ENCODE data around the gene NFE2L1.

DNA sequence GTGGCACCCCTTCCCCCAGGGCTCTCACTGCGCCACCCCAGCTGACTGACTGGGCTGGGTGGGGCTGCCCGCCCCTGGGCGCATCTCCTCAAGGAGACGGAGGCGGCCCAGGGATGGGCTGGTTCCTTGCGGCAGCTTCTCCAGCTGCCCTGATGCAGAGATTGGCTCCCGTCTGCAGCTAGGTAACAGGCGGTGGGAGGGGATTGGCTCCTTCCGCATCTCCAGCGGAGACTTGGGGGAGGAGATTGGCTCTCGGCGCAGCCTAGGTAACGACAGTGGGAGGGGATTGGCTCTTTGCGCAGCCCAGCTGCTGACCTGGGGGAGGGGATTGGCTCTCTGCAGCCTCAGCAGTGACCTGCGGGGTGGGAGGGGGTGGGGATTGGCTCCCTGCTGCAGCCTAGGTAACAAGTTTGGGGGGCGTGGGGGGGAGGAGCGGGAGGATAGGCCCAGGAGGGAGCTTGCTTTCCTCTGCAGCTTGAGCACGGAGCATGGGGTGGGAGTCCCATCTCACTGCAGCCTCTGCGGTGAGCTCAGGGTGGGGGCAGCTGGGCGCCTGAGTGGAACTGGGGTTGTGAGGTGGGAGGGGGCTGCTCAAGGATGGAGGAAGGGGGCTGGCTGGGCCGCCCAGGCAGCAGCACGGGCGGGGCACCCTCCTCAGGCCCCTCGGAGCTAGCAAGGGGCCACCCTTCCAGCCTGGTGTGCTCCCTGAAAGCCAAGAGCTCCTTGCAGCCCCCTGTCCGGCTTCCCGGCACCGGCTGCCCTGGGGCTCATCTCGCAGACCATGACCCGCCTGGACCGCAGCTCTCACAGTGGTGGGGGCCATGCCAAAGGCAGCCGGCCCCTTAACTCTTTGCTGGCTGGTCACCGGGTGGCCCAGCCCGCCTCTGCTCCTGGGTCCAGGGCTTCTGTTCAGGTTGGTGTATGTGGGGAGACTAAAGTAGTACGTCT lies 6.4 kb downstream of the NFE2L1 start:
- TF ChIP-seq, protein P1, sequence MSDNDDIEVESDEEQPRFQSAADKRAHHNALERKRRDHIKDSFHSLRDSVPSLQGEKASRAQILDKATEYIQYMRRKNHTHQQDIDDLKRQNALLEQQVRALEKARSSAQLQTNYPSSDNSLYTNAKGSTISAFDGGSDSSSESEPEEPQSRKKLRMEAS (CRISPR knock-in tag; IDR thresholded peaks at IDR 0.05) = no peak
- TF ChIP-seq, protein P2, sequence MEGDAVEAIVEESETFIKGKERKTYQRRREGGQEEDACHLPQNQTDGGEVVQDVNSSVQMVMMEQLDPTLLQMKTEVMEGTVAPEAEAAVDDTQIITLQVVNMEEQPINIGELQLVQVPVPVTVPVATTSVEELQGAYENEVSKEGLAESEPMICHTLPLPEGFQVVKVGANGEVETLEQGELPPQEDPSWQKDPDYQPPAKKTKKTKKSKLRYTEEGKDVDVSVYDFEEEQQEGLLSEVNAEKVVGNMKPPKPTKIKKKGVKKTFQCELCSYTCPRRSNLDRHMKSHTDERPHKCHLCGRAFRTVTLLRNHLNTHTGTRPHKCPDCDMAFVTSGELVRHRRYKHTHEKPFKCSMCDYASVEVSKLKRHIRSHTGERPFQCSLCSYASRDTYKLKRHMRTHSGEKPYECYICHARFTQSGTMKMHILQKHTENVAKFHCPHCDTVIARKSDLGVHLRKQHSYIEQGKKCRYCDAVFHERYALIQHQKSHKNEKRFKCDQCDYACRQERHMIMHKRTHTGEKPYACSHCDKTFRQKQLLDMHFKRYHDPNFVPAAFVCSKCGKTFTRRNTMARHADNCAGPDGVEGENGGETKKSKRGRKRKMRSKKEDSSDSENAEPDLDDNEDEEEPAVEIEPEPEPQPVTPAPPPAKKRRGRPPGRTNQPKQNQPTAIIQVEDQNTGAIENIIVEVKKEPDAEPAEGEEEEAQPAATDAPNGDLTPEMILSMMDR (IDR thresholded peaks at IDR 0.05) = no peak
